GM03348 (cell line): Measurements from ENCODE around the gene PDIA3.
"Not testable (repeated sequence)": the region's sequence is repeated elsewhere in the genome, so short reads cannot be mapped to it uniquely, and the experiment has no call there.

Source experiments
- DNase-seq: peaks from one replicate; pipeline ENCODE4 v3.0.0; 2012; ENCODE audit warnings: low spot score

Gene PDIA3

GRCh38 chr15:43746245-43746902 lies at the start of gene PDIA3:
Gene PDIA3 (plus strand): TSS chr15:43746438. CDS start chr15:43746540, 102 bp downstream.
- peak; percentile 98 for DNase-seq

GRCh38 chr15:43702174-43702573 lies 44.1 kb upstream of the PDIA3 start:
- no peak for DNase-seq

GRCh38 chr15:43702701-43703424 lies 43.4 kb upstream of the PDIA3 start:
- DNase-seq, result no peak

- DNase-seq, result not testable (repeated sequence)
Measured at GRCh38 chr15:43710431-43711131, 35.7 kb upstream of the PDIA3 start.

DNA sequence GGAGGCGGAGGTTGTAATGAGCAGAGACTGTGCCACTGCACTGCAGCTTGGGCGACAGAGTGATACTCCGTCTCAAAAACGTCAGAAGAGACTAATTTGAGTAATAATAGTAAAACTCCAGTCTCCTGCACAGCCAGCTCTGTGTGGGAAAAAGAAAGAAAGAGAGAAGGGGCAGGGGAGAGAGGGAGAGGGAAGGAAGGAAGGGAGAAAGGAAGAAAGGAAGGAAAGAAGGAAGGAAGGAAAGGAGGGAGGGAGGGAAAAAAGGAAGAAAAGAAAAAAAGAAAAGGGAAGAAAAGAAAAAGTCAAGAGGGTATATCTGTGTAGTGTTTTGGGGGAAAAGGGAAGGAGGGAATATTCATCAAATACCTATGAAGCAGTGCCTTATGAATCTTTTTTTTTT lies 23.1 kb upstream of the PDIA3 start:
- no peak for DNase-seq

GRCh38 chr15:43726306-43726705 lies 19.9 kb upstream of the PDIA3 start:
- not testable (repeated sequence) for DNase-seq

DNA sequence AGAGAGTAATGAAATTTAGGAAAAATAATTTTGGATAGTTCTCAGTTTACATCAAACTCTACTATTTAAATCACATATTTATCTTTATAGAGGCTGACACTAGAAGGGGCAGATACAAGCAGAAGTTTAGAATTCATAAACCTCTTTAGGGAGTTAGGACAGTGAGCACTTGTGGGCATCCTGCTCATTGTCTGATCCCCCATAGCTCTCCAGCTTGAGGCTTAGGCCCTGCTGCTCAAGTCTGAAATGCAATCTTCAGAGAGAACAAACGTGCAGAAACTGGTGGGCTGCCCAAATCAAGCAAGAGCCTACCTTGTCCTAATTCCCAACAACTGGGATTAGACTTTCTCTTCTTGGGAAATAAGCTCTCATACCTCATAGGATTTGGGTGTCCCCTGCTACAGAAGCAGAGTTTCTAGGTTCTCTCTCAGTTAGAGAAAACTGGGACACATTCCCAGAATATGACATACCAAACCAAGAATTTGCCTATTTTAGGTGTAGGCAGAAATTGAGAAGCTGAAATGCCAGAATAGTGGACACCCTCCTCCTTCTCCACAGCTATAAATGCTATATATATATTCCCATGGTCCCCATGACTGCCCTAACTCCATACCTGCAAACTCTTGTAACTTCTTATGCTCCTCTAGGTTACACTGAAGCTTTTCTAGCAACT lies 18.0 kb upstream of the PDIA3 start:
- DNase-seq, result peak; percentile 55

GRCh38 chr15:43735416-43735815 lies 10.8 kb upstream of the PDIA3 start:
- no peak for DNase-seq

GRCh38 chr15:43746903-43747309 lies 668 bp downstream of the PDIA3 start:
- DNase-seq, result not testable (repeated sequence)

DNA sequence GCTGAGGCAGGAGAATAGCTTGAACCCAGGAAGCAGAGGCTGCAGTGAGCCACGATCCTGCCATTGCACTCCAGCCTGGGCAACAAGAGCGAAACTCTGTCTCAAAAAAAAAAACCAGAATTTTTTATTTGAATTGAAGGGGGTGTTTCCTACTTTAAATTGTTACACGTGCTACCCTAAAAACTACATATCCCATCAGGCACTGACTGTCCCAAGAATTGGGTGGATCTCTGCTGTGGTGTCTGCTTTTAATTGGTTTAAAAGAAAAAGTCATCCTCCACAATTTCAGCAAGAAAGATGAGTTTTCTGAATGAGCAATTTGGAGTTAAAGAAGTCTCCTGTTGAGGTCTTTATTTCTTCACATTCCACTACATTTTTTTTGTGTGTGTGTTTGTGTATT lies 2.1 kb downstream of the PDIA3 start:
- peak; percentile 31 for DNase-seq

DNA sequence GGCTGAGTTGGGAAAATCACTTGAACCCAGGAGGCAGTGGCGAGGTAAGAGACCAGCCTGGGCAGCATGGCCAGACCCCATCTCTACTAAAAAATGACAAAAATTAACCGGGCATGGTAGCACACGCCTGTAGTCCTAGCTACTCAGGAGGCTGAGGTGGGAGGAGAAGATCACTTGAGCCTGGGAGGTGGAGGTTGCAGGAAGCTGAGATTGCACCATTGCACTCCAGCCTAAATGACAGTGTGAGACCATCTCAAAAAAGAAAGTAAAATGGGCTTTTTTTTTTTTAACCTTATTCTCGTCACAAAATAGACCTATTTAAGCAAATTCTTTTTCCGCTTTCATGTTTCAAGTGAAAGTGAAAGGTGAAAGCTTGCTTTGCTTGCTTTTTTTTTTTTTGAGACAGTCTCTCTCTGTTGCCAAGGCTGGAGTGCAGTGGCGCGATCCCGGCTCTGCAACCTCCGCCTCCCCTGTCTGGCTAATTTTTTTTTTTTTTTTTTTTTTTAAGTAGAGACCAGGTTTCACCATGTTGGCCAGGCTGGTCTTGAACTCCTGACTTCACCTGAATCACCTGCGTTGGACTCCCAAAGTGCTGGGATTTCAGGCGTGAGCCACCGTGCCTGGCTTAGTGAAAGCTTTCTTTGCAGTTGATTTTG lies 3.6 kb downstream of the PDIA3 start:
- DNase-seq, result no peak

- DNase-seq, result no peak
Measured at GRCh38 chr15:43751885-43752284, 5.6 kb downstream of the PDIA3 start.

- no peak for DNase-seq
Measured at GRCh38 chr15:43762824-43763223, 16.6 kb downstream of the PDIA3 start.

DNA sequence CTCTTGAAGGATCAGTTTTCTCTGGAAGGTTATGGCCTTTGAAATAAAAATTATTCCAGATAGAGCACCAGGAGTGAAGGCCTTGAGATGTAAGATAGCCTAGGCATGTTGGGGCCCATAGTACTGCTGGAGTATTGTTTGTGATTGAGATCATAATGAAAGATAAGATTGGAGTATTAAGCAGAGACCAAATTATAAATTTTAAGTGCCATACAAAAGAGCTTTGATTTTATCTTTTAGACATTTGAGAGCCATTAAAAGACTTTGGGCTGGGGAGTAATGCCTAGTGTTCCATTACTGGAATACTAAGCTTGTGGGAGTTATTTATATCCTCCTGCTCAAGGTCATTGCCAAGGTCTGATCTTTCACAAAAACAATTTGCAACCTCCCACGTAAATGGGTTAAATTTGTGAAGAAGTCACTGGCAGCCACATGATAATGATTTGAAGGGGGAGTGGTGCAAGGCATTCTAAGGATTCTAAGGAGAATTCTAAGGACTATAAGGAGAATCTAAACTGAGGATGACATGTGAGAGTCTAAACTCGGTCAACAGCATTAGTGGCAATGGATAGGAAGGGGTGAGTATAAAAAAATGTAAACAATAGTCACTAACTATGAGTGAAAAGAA lies 17.7 kb downstream of the PDIA3 start:
- DNase-seq, result no peak

GRCh38 chr15:43769584-43770228 lies 23.5 kb downstream of the PDIA3 start:
- peak; percentile 80 for DNase-seq

- no peak for DNase-seq
Measured at GRCh38 chr15:43771816-43772215, 25.6 kb downstream of the PDIA3 start.

GRCh38 chr15:43772624-43773023 lies 26.4 kb downstream of the PDIA3 start:
- DNase-seq, result no peak

- DNase-seq, result no peak
Measured at GRCh38 chr15:43774062-43774461, 27.8 kb downstream of the PDIA3 start.

DNA sequence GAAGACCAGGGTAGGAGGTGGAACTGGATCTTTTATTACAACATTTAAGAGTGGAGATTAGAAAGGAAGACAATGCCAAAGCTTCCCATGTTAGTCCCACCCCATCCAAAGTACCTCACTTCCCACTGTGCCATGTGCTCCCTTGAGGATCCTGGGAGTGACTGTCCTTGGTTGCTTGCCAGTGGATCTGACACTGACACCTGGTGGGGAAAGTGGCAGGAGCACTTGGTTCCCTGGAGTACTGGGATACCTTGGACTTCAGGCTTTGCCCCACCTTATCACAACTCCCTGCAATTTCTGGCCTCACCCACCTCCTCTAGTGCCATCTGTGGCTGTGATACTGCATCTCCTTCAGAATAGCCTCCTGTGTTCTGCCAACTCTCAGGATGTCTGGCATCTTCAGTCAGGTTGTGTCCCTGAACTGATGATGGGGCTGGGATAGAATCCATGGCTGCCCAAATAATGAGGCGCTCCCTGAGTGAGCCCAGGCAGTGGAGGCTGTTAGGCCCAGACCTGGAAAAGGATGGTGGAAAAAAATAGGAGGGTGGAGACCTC lies 29.2 kb downstream of the PDIA3 start:
- DNase-seq, result no peak

- no peak for DNase-seq
Measured at GRCh38 chr15:43776101-43776717, 30.0 kb downstream of the PDIA3 start.
